ENCODE results near the gene ITGAX. TPM values are rescaled to one million over a fixed set of nuclear protein-coding genes. Genes with fewer than 3 reads are reported as not detected.

ITGAX gene
- total RNA-seq, 1 donor from 2014 or later, result not detected

DNA sequence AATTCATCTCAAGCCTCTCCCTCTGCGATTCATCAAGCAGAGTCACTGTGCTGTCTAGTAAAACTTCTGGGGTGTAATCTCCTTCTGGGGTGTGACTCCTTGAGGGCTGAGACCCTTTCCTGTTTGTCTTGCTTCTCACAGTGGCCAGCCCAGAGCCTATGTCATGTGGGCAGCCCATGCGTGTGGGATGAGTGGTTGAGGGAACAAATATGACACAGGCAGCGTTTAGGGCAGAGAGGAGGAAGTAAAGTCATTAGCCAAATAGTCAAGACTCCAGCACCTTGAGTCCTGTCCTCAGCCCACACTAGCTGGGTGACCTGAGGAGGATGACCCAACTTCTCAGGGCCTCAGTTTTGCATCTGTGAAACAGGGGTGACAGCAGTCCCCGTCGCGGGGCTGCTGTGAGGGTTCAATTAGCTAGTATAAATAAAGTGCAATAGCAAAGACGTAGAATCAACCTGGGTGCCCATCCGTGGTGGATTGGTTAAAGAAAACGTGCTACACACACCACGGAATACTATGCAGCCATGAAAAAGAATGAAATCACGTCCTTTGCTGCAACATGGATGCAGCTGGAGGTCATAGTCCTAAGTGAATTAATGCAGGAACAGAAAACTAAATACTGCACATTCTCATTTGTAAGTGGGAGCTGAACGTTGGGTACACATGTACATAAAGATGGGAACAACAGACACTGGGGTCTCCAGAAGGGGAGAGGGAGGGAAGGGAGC is 4.5 kb upstream of the ITGAX start:
- TF ChIP-seq CTCF (IDR thresholded peaks at IDR 0.05), result no peak
- no peak for DNase-seq (ENCODE audit: extremely low spot score, unreplicated experiment)
- H3K4me1 Mint-ChIP-seq (ENCODE audit: unreplicated experiment), result no peaks in the 10 kb centered on the region
- no peaks in the 10 kb centered on the region for H3K36me3 Mint-ChIP-seq (ENCODE audit: unreplicated experiment)
- H3K27ac Mint-ChIP-seq (ENCODE audit: unreplicated experiment), result no peak overlapping the region
- no peaks in the 10 kb centered on the region for H3K9me3 Mint-ChIP-seq (ENCODE audit: unreplicated experiment)
- no peak overlapping the region for H3K4me3 Mint-ChIP-seq (ENCODE audit: unreplicated experiment)
- H3K27me3 Mint-ChIP-seq (ENCODE audit: unreplicated experiment), result no peaks in the 10 kb centered on the region

DNA sequence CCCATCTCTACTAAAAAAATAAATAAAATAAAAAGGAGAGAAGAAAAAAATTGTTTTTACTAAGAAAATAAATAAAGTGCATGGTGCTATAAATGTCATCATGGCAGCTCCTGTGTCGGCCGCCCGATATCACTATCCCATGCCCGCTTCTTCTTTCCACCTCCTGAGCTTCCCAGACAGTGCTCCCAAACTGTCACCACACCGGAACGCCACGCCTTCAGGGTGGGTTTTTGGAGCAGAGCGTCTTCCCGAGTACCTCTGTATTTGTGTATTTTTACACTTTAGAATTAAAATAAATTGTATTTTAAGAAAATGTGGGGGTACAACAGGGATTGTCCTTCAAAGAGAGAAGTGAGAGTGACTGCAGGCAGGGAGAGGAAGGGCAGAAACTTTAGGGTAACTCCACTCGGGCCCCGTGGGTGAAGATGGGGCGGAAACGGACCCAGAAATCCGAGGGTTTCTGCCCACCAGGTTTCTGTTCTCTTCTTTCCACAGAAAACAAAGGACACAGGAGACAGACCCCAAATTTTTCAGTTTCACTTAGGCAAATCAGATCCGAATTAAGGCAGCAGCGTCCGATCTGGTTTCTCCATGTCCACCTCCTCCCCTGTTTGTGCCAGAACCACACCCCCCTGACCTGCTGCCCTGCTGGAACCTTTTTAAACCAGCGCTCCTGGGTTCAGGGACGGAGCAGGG is 3.6 kb upstream of the ITGAX start:
- Mint-ChIP-seq H3K27me3 (ENCODE audit: unreplicated experiment) (no peaks in the 10 kb centered on the region), H3K36me3 (ENCODE audit: unreplicated experiment) (no peaks in the 10 kb centered on the region), H3K27ac (ENCODE audit: unreplicated experiment) (no peak overlapping the region), H3K9me3 (ENCODE audit: unreplicated experiment) (no peaks in the 10 kb centered on the region), H3K4me3 (ENCODE audit: unreplicated experiment) (no peak overlapping the region), H3K4me1 (ENCODE audit: unreplicated experiment) (no peaks in the 10 kb centered on the region)
- DNase-seq (ENCODE audit: extremely low spot score, unreplicated experiment), result no peak
- TF ChIP-seq CTCF (IDR thresholded peaks at IDR 0.05), result no peak

- Mint-ChIP-seq H3K36me3 (ENCODE audit: unreplicated experiment) (no peaks in the 10 kb centered on the region), H3K9me3 (ENCODE audit: unreplicated experiment) (no peaks in the 10 kb centered on the region), H3K27me3 (ENCODE audit: unreplicated experiment) (no peaks in the 10 kb centered on the region), H3K27ac (ENCODE audit: unreplicated experiment) (no peak overlapping the region), H3K4me1 (ENCODE audit: unreplicated experiment) (no peaks in the 10 kb centered on the region), H3K4me3 (ENCODE audit: unreplicated experiment) (no peak overlapping the region)
- DNase-seq (ENCODE audit: extremely low spot score, unreplicated experiment), result no peak
- TF ChIP-seq CTCF (IDR thresholded peaks at IDR 0.05), result no peak
These were observed 3.0 kb upstream of the ITGAX start for GRCh38 chr16:31351942-31352325.

DNA sequence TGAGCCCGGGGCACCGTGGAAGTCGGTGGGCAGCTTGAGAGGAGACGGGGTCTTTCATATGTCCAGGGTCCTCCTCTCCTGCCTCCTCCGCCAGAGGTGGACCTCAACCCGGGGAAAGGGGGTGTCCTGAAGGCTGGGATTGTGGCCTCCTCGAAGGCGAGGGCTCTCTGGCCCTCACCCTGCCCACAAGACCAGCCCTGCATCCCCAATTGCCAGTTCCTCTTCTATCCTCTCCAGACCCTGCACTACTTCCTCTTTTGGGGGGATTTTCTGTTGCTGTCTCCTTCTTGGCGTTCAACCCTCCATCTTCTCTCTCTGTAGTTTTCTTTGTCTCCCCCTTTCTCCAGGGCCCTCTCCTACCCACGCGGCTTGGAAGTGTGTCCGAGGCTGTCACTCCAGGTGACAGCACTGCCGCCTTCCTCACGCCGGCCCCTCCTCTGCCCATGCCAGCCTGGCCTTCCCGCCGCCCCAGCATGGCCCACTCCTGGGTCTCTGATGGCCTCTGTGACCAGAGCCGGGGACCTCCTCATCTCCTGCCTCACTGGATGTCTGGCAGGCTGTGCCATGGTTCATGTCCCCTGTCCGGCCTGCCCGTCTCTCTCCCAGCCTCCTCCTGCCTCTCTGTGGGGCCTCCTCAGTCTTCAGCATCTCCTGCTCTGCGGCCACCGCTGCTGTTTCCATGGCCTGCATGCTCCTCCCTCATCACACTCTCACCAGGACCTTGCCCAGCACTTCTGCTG is 2.4 kb upstream of the ITGAX start:
- H3K4me1 Mint-ChIP-seq (ENCODE audit: unreplicated experiment), result no peaks in the 10 kb centered on the region
- H3K9me3 Mint-ChIP-seq (ENCODE audit: unreplicated experiment), result no peaks in the 10 kb centered on the region
- no peaks in the 10 kb centered on the region for H3K36me3 Mint-ChIP-seq (ENCODE audit: unreplicated experiment)
- no peak for DNase-seq (ENCODE audit: extremely low spot score, unreplicated experiment)
- H3K27ac Mint-ChIP-seq (ENCODE audit: unreplicated experiment), result no peak overlapping the region
- no peak for TF ChIP-seq CTCF (IDR thresholded peaks at IDR 0.05)
- H3K4me3 Mint-ChIP-seq (ENCODE audit: unreplicated experiment), result no peak overlapping the region
- H3K27me3 Mint-ChIP-seq (ENCODE audit: unreplicated experiment), result no peaks in the 10 kb centered on the region
